Endothelial cell of umbilical vein (primary cell): ENCODE data around the gene METTL9. TPM values are rescaled to one million over a fixed set of nuclear protein-coding genes. Genes with fewer than 3 reads are reported as not detected.
"Not testable (repeated sequence)": the region's sequence is repeated elsewhere in the genome, so short reads cannot be mapped to it uniquely, and the experiment has no call there.

Source experiments
- BruUV-seq: library from RNA; stranded (reverse); fragments of 400-500 nt; replicated peaks from 2 replicates; lab custom pipeline; 2021; lab: Mats Ljungman, UMichigan
- CTCF ChIA-PET: fragments of 300-600, 350-600 bp; sonication (Branson Sonifier 250); formaldehyde crosslinking; loops from one replicate; lab custom pipeline; 2021; ENCODE audit warnings: antibody characterized with exemption, inconsistent platforms; lab: Charles Lee
- POLR2A ChIA-PET: fragments of 300-600, 350-600 bp; sonication (Branson Sonifier 250); formaldehyde crosslinking; loops from one replicate; lab custom pipeline; 2021; ENCODE audit warnings: antibody characterized with exemption, inconsistent platforms; lab: Charles Lee
- DNase-seq: peaks from one replicate; pipeline ENCODE4 v3.0.0-alpha.2; 2011; ENCODE audit warnings: low read depth, low spot score
- FAIRE-seq: peaks from 2 replicates; lab custom pipeline; 2011; peaks lifted over from hg19 to GRCh38; lab: Jason Lieb, UNC
- H2AFZ ChIP-seq: 2 replicates; pipeline ENCODE4 v1.6.0; 2012; ENCODE audit warnings: low read depth, low read length, control low read depth, inconsistent platforms
- H3K27ac ChIP-seq: 2 replicates; pipeline ENCODE4 v1.5.1; 2011; ENCODE audit warnings: low read depth, mild to moderate bottlenecking, control low read depth, low read length, moderate library complexity; ENCODE audit not compliant: insufficient read depth
- H3K27me3 ChIP-seq, 2 experiments: 2 replicates each; pipeline versions ENCODE4 v1.6.0 to v1.6.1; 2011; ENCODE audit warnings: low read length in 2 of 2, mixed read lengths in 1 of 2; ENCODE audit not compliant: control insufficient read depth in 2 of 2, insufficient read depth in 2 of 2
- H3K36me3 ChIP-seq, 2 experiments: 2 replicates in 1 of 2; 3 replicates in 1 of 2; pipeline ENCODE4 v1.5.1; 2011; ENCODE audit warnings: low read length in 2 of 2, mild to moderate bottlenecking in 1 of 2, moderate library complexity in 1 of 2; ENCODE audit not compliant: control insufficient read depth in 2 of 2, insufficient read depth in 2 of 2; ENCODE audit errors: extremely low read depth in 1 of 2
- H3K4me1 ChIP-seq: 3 replicates; pipeline ENCODE4 v1.5.1; 2011; ENCODE audit warnings: mild to moderate bottlenecking, low read length; ENCODE audit not compliant: control insufficient read depth, insufficient read depth; ENCODE audit errors: extremely low read depth
- H3K4me2 ChIP-seq: 2 replicates; pipeline ENCODE4 v1.6.1; 2011; ENCODE audit warnings: low read length, control low read depth, mixed read lengths; ENCODE audit not compliant: insufficient read depth
- H3K4me3 ChIP-seq, 3 experiments: fragments of 200-600 bp in 1 of 3; sonication (generic), shearing (Covaris generic) in 1 of 3; replicated peaks in 1 of 3; 2 replicates each; pipeline ENCODE4 v1.5.1; 2011 to 2016; ENCODE audit warnings: control low read depth in 3 of 3, low read length in 3 of 3, mild to moderate bottlenecking in 2 of 3, inconsistent platforms in 1 of 3, low read depth in 1 of 3, moderate library complexity in 1 of 3; ENCODE audit not compliant: insufficient read depth in 1 of 3
- H3K79me2 ChIP-seq: 2 replicates; pipeline ENCODE4 v1.6.0; 2012; ENCODE audit warnings: low read length, inconsistent platforms; ENCODE audit not compliant: control insufficient read depth, insufficient read depth
- H3K9ac ChIP-seq: replicated peaks from 2 replicates; pipeline ENCODE3; 2011; ENCODE audit warnings: low read length, control low read depth; ENCODE audit not compliant: insufficient read depth; ENCODE audit errors: extremely low read depth
- H3K9me1 ChIP-seq: replicated peaks from 3 replicates; pipeline ENCODE4 v1.6.0; 2011; ENCODE audit warnings: mild to moderate bottlenecking, low read length; ENCODE audit not compliant: control insufficient read depth, insufficient read depth; ENCODE audit errors: extremely low read depth
- H3K9me3 ChIP-seq: replicated peaks from 2 replicates; pipeline ENCODE4 v1.5.1; 2012; ENCODE audit warnings: low read length, inconsistent platforms; ENCODE audit not compliant: control insufficient read depth, insufficient read depth
- H4K20me1 ChIP-seq: replicated peaks from 2 replicates; pipeline ENCODE3; 2011; ENCODE audit warnings: mild to moderate bottlenecking, low read length; ENCODE audit not compliant: control insufficient read depth, insufficient read depth; ENCODE audit errors: extremely low read depth
- dilution Hi-C: fragments of 300-500 bp; cut with MboI; formaldehyde crosslinking; loops from one replicate; pipeline ENCODE4 v1.15.0; 2019; ENCODE audit warnings: low sequenced_read_pairs; ENCODE audit not compliant: extremely low pct_ligation_motif_present
- intact Hi-C: fragments of 100-400 bp; cut with micrococcal nuclease; formaldehyde crosslinking; loops from one replicate; pipeline ENCODE4 v1.10.0; 2022
- polyA plus RNA-seq, 4 experiments: library from polyadenylated mRNA; depleted of rRNA in 3 of 4; stranded (reverse) in 3 of 4; unstranded in 1 of 4; fragments of >200 nt; gene quantifications; 2 replicates each; pipeline versions ENCODE4 v1.2.1 to v1.2.3, GENCODE V29; 2011 to 2012; ENCODE audit warnings: missing spikeins in 1 of 4
- total RNA-seq: library from RNA; stranded (reverse); gene quantifications from 2 replicates; pipeline ENCODE4 v1.2.3, GENCODE V29; 2021

The METTL9 gene
- total and polyA plus RNA-seq, 2 donors (not counting 3 experiments of a cell fraction or from before 2014, with no cell fraction given), result 53.8 to 121 TPM

GRCh38 chr16:21578311-21578710, 21.1 kb upstream of the METTL9 start:
- CTCF ChIA-PET, result interaction anchor here (1.7 kb wide), 1 partner anchor 1120 kb away, joined by 5 read pairs; no protein-coding TSS in a partner anchor
- dilution Hi-C loops, H3K79me2 ChIP-seq, H4K20me1 ChIP-seq, POLR2A ChIA-PET, FAIRE-seq, H3K4me3 ChIP-seq, intact Hi-C loops, H2AFZ ChIP-seq, H3K9ac ChIP-seq, H3K27ac ChIP-seq, H3K9me3 ChIP-seq, H3K36me3 ChIP-seq, BruUV-seq, DNase-seq, H3K9me1 ChIP-seq, H3K4me2 ChIP-seq, H3K4me1 ChIP-seq: not testable (repeated sequence)
- peaks cover 0 to 17% of the 10 kb centered on the region in 2 experiments for H3K27me3 ChIP-seq

DNA sequence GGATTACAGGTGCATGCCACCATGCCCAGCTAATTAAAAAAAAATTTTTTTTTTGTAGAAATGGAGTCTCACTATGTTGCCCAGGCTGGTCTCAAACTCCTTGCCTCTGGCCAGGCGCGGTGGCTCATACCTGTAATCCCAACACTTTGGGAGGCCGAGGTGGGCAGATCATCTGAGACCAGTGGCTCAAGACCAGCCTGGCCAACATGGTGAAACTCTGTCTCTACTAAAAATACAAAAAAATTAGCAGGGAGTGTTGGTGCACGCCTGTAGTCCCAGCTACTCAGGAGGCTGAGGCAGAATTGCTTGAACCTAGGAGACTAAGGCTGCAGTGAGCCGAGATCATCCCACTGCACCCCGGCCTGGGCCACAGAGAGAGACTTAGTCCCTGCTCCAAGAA, 19.2 kb upstream of the METTL9 start:
- dilution Hi-C loops, H4K20me1 ChIP-seq, intact Hi-C loops, H3K9me1 ChIP-seq, H3K36me3 ChIP-seq, H3K9ac ChIP-seq, DNase-seq, H3K4me3 ChIP-seq, H3K79me2 ChIP-seq, BruUV-seq, H3K27ac ChIP-seq, H3K4me1 ChIP-seq, H2AFZ ChIP-seq, POLR2A ChIA-PET, FAIRE-seq, H3K4me2 ChIP-seq, H3K9me3 ChIP-seq: not testable (repeated sequence)
- H3K27me3 ChIP-seq, result peaks cover 0 to 15% of the 10 kb centered on the region in 2 experiments
- CTCF ChIA-PET, result interaction anchor here (6.5 kb wide), 1 partner anchor 60 kb away, joined by 72 read pairs; no protein-coding TSS in a partner anchor
